Lower leg skin (tissue), 3 donors: ENCODE results near the gene RUVBL2.
"Not testable (repeated sequence)": the region's sequence is repeated elsewhere in the genome, so short reads cannot be mapped to it uniquely, and the experiment has no call there.

Experiments
- CTCF ChIP-seq, 3 donors: fragments of 450-650 bp; IDR thresholded peaks; one replicate each; pipeline ENCODE4 v1.5.1; 2016; ENCODE audit warnings: antibody characterized with exemption in 3 of 3, mild to moderate bottlenecking in 3 of 3, moderate library complexity in 2 of 3
- POLR2A ChIP-seq, 2 donors: fragments of 450-650 bp; IDR thresholded peaks; one replicate each; pipeline ENCODE4 v1.6.1; 2016 to 2017; ENCODE audit warnings: antibody characterized with exemption in 2 of 2, mild to moderate bottlenecking in 1 of 2, moderate library complexity in 1 of 2

GRCh38 chr19:49049011-49049410 is 55.3 kb downstream of the RUVBL2 start, which contains the start of gene CGB8:
- TF ChIP-seq CTCF, POLR2A (IDR thresholded peaks at IDR 0.05): not testable (repeated sequence)
